SH-SY5Y (cell line): Measurements from ENCODE around the gene IPP.

Source experiments
- GATA2 ChIP-seq: IDR thresholded peaks from 2 replicates; pipeline ENCODE4 v1.6.1; 2011; ENCODE audit warnings: mild to moderate bottlenecking, low read depth, low read length
- GATA3 ChIP-seq: IDR thresholded peaks from 2 replicates; pipeline ENCODE4 v1.6.1; 2011; ENCODE audit warnings: low read depth, mild to moderate bottlenecking, low read length, moderate library complexity

The IPP gene

GRCh38 chr1:45668526-45668925 is 81.9 kb downstream of the IPP start:
- TF ChIP-seq GATA2 (no peak), GATA3 (no peak)

DNA sequence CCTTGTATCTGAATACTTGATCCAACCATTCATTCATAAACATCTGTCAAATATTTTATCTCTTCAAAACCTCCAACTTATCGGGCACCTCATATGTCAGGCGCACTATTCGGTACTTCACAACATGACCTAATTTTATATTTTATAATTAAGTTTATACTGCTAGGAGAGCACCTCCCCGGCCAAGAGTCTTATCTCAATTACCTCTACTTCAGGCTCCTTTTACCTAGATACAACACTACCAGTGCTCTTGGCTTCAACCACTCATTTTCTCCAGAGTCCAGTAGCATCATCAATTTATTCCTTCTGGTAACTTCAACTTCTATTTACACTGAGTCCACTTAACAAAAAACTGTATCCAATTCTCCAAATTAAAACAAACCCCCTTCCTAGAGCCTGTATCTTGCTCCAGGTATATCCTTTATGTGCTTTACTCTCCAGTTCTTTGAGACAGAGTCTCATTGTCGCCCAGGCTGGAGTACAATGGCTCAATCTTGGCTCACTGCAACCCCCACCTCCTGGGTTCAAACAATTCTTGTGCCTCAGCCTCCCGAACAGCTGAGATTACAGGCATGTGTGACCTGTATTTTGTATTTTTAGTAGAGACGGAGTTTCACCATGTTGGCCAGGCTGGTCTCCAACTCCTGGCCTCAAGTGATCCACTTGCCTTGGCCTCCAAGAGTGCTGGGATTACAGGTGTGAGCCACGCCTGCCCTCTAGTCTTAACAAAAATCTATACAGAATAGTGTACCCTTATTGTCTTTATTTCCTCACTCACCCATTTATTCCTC is 82.9 kb downstream of the IPP start:
- no peak for TF ChIP-seq GATA2
- no peak for TF ChIP-seq GATA3

- no peak for TF ChIP-seq GATA2
These were observed 83.6 kb downstream of the IPP start for GRCh38 chr1:45666836-45667235.

GRCh38 chr1:45660336-45660735 is 90.1 kb downstream of the IPP start:
- TF ChIP-seq GATA2: no peak

DNA sequence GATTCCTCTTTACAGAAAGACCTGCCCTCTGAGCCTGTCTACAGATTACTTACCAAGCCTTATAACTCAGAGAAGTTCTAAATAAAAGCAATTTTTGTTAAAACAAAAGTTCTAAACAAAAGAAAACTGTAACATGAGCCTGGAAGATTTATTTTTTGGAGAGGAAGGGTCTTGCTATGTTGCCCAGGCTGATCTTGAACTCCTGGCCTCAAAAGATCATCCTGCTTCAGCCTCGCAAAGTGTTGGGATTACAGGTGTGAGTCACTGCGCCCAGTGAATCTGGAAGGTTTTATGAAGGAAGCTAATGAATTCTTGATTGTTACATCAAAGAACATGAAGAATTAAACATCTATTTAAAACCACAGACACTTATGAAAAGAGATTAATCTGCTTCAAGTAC is 91.2 kb downstream of the IPP start:
- TF ChIP-seq GATA2 (no peak), GATA3 (no peak)

DNA sequence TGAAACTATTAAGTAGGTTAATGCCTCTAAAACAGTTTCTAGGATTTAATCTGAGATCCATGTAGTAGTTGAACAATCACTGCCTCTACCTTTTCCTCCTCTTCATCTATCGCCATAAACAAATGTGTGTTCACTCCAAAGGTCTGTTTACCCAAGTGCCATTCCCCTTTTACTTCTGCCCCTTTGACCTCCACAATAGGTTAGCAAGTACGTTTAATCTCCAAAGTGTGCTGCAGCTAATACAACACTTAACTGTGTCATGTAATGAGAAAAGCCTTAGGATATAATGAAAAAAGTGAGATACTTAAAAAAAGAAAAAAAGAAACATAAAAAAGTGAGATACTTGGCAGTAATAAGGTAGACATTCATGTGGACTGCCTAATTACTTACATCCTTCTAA is 92.3 kb downstream of the IPP start:
- TF ChIP-seq GATA2: no peak
- no peak for TF ChIP-seq GATA3

DNA sequence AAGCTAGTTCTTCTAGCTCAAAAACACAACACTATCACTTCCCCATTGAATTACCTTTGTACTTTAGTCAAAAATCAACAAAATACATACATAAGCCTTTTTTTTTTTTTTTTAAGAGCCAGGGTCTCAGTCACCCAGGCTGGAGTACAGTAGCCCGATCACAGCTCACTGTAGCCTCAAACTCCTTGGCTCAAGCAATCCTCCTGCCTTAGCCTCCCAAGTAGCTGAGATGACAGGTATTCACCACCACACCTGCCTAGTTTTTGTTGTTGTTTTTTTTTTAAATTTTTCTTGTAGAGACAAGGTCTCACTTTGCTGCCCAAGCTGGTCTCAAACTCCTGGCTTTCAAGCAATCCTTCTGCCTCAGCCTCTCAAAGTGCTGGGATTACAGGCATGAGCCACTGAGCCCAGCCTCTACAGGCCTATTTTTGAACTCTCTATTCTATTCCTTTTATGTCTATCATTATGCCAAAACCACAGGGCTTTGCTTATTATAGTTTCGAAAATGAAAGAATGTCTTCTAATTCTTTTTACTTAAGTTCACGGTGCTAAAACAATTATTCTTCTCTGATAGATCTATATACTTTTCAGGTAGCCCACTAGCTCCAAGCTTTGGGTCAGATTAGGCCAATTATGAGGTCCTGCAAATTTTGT is 93.8 kb downstream of the IPP start:
- no peak for TF ChIP-seq GATA2
- no peak for TF ChIP-seq GATA3

- TF ChIP-seq GATA2: no peak
- TF ChIP-seq GATA3: no peak
These were observed 95.7 kb downstream of the IPP start for GRCh38 chr1:45654540-45655280.
